ENCODE measurements around the gene EZH2. TPM values are rescaled to one million over a fixed set of nuclear protein-coding genes. Genes with fewer than 3 reads are reported as not detected.

EZH2 gene
- 19.2 and 49.6 TPM in 2 replicates for total RNA-seq (ENCODE audit: low replicate concordance)
- long read RNA-seq, transcript EZH2-203 (20 exons, 2,591 nt) = major isoform, 6 of 21 reads
- long read RNA-seq, partial matches to known transcripts = 7 of 21 reads
- long read RNA-seq, other reads (novel, unspliced or antisense) = 3 of 21 reads

GRCh38 chr7:148884049-148884298 lies at the start of gene EZH2:
Gene EZH2 (minus strand): TSS chr7:148884291. CDS start chr7:148847298, 36,993 bp downstream.
- Mint-ChIP-seq H3K27me3 (no peaks in the 10 kb centered on the region), H3K27ac (peak within 1 kb of the TSS; percentile 95), H3K9me3 (no peaks in the 10 kb centered on the region), H3K36me3 (peaks cover 4% of the 10 kb centered on the region), H3K4me1 (ENCODE audit: unreplicated experiment) (peaks cover 10% of the 10 kb centered on the region), H3K4me3 (peak within 1 kb of the TSS; percentile 99)
- TF ChIP-seq CTCF (conservative IDR thresholded peaks at IDR 0.05) = no peak
- DNase-seq (ENCODE audit: extremely low spot score, unreplicated experiment) = no peak

GRCh38 chr7:148931470-148931869 lies 47.4 kb upstream of the EZH2 start:
- no peak overlapping the region for H3K27ac Mint-ChIP-seq
- peaks cover 8% of the 10 kb centered on the region for H3K4me1 Mint-ChIP-seq (ENCODE audit: unreplicated experiment)
- no peaks in the 10 kb centered on the region for H3K9me3 Mint-ChIP-seq
- no peak overlapping the region for H3K4me3 Mint-ChIP-seq
- no peak for TF ChIP-seq CTCF (conservative IDR thresholded peaks at IDR 0.05)
- H3K27me3 Mint-ChIP-seq = no peaks in the 10 kb centered on the region
- no peaks in the 10 kb centered on the region for H3K36me3 Mint-ChIP-seq
- no peak for DNase-seq (ENCODE audit: extremely low spot score, unreplicated experiment)

- no peak overlapping the region for H3K27ac Mint-ChIP-seq
- TF ChIP-seq CTCF (conservative IDR thresholded peaks at IDR 0.05) = no peak
- no peak for DNase-seq (ENCODE audit: extremely low spot score, unreplicated experiment)
- H3K36me3 Mint-ChIP-seq = no peaks in the 10 kb centered on the region
- no peak overlapping the region for H3K4me3 Mint-ChIP-seq
- H3K4me1 Mint-ChIP-seq (ENCODE audit: unreplicated experiment) = peaks cover 8% of the 10 kb centered on the region
- no peaks in the 10 kb centered on the region for H3K27me3 Mint-ChIP-seq
- H3K9me3 Mint-ChIP-seq = no peaks in the 10 kb centered on the region
Observed at GRCh38 chr7:148930335-148930734, 46.2 kb upstream of the EZH2 start.

GRCh38 chr7:148929176-148929575 lies 45.1 kb upstream of the EZH2 start:
- Mint-ChIP-seq H3K4me1 (ENCODE audit: unreplicated experiment) (peaks cover 8% of the 10 kb centered on the region), H3K36me3 (no peaks in the 10 kb centered on the region), H3K9me3 (no peaks in the 10 kb centered on the region), H3K4me3 (no peak overlapping the region), H3K27me3 (no peaks in the 10 kb centered on the region), H3K27ac (no peak overlapping the region)
- DNase-seq (ENCODE audit: extremely low spot score, unreplicated experiment) = no peak
- no peak for TF ChIP-seq CTCF (conservative IDR thresholded peaks at IDR 0.05)

- no peak for DNase-seq (ENCODE audit: extremely low spot score, unreplicated experiment)
- H3K4me1 Mint-ChIP-seq (ENCODE audit: unreplicated experiment) = peaks cover 12% of the 10 kb centered on the region
- TF ChIP-seq CTCF (conservative IDR thresholded peaks at IDR 0.05) = no peak
- H3K27me3 Mint-ChIP-seq = no peaks in the 10 kb centered on the region
- H3K4me3 Mint-ChIP-seq = no peak overlapping the region
- H3K9me3 Mint-ChIP-seq = no peaks in the 10 kb centered on the region
- H3K36me3 Mint-ChIP-seq = no peaks in the 10 kb centered on the region
- no peak overlapping the region for H3K27ac Mint-ChIP-seq
Observed at GRCh38 chr7:148927123-148928045, 43.3 kb upstream of the EZH2 start.

Measured in type B pancreatic cell (in vitro differentiated cells).